Neural cell (in vitro differentiated cells): Measurements from ENCODE around the gene CPOX. TPM values are rescaled to one million over a fixed set of nuclear protein-coding genes. Genes with fewer than 3 reads are reported as not detected.

Experiments
- H2AFZ ChIP-seq: fragments of 200-600, 300-800 bp; sonication (generic), shearing (Covaris generic); 2 replicates; pipeline ENCODE4 v1.6.0; 2014; ENCODE audit warnings: low read depth, mild to moderate bottlenecking, antibody characterized with exemption, low read length, moderate library complexity
- H3F3A ChIP-seq: fragments of 200-600 bp; shearing (Covaris generic); 2 replicates; pipeline ENCODE4 v1.6.1; 2016; ENCODE audit warnings: mild to moderate bottlenecking, moderate library complexity, mixed read lengths, antibody characterized with exemption, low read length; ENCODE audit not compliant: insufficient read depth, poor library complexity, severe bottlenecking
- H3K27ac ChIP-seq: fragments of 200-600, 300-800 bp; sonication (generic), shearing (Covaris generic); 2 replicates; pipeline ENCODE4 v1.5.1; 2014; ENCODE audit warnings: mild to moderate bottlenecking, low read length, moderate library complexity
- H3K27me3 ChIP-seq: fragments of 300-800, 200-600 bp; sonication (generic), shearing (Covaris generic); 2 replicates; pipeline ENCODE4 v1.6.0; 2014; ENCODE audit warnings: mild to moderate bottlenecking, low read depth, low read length, moderate library complexity; ENCODE audit not compliant: insufficient read depth
- H3K36me3 ChIP-seq: fragments of 300-800, 200-600 bp; sonication (generic), shearing (Covaris generic); 2 replicates; pipeline ENCODE4 v1.5.1; 2014; ENCODE audit warnings: mild to moderate bottlenecking, antibody characterized with exemption, low read length, moderate library complexity; ENCODE audit not compliant: insufficient read depth
- H3K4me2 ChIP-seq: fragments of 300-800, 200-600 bp; sonication (generic), shearing (Covaris generic); 2 replicates; pipeline ENCODE4 v1.6.0; 2014; ENCODE audit warnings: mild to moderate bottlenecking, low read length
- H3K4me3 ChIP-seq: fragments of 300-800, 200-600 bp; sonication (generic), shearing (Covaris generic); 2 replicates; pipeline ENCODE4 v1.5.1; 2014; ENCODE audit warnings: mild to moderate bottlenecking, low read length, moderate library complexity
- H3K79me2 ChIP-seq: fragments of 200-600 bp; shearing (Covaris generic); replicated peaks from 2 replicates; pipeline ENCODE4 v1.6.0; 2014; ENCODE audit warnings: mild to moderate bottlenecking, low read length, moderate library complexity; ENCODE audit not compliant: insufficient read depth
- H3K9ac ChIP-seq: fragments of 300-800, 200-600 bp; sonication (generic), shearing (Covaris generic); 2 replicates; pipeline ENCODE4 v1.6.1; 2016; ENCODE audit warnings: mild to moderate bottlenecking, low read length, mixed read lengths
- H3K9me2 ChIP-seq: fragments of 200-600 bp; shearing (Covaris generic); 2 replicates; pipeline ENCODE4 v1.6.1; 2016; ENCODE audit warnings: mild to moderate bottlenecking, low read length, mixed read lengths; ENCODE audit not compliant: insufficient read depth
- H3K9me3 ChIP-seq: fragments of 200-600, 300-800 bp; sonication (generic), shearing (Covaris generic); 2 replicates; pipeline ENCODE4 v1.6.1; 2016; ENCODE audit warnings: mild to moderate bottlenecking, mixed run types, low read length, moderate library complexity, mixed read lengths
- H4K20me1 ChIP-seq: fragments of 200-600 bp; shearing (Covaris generic); 2 replicates; pipeline ENCODE4 v1.6.1; 2016; ENCODE audit warnings: mild to moderate bottlenecking, mixed run types; ENCODE audit not compliant: insufficient read depth
- EP300 ChIP-seq: fragments of 450-650 bp; conservative IDR thresholded peaks from 2 replicates; pipeline ENCODE4 v1.6.1; 2014; ENCODE audit warnings: antibody characterized with exemption, mild to moderate bottlenecking, moderate library complexity; ENCODE audit not compliant: poor library complexity, severe bottlenecking
- EZH2 ChIP-seq: fragments of 200-600, 300-800 bp; shearing (Covaris generic), sonication (generic); IDR thresholded peaks from 2 replicates; pipeline ENCODE4 v1.6.1; 2014; ENCODE audit warnings: antibody characterized with exemption, low read length, borderline replicate concordance, mild to moderate bottlenecking; ENCODE audit not compliant: insufficient read depth, poor library complexity, severe bottlenecking
- MXI1 ChIP-seq: fragments of 450-650 bp; conservative IDR thresholded peaks from 2 replicates; pipeline ENCODE4 v1.6.1; 2014; ENCODE audit warnings: antibody characterized with exemption, mild to moderate bottlenecking; ENCODE audit not compliant: poor library complexity, severe bottlenecking
- POLR2AphosphoS5 ChIP-seq: IDR thresholded peaks from 2 replicates; pipeline ENCODE4 v1.6.1; 2012
- RAD21 ChIP-seq: fragments of 450-650 bp; conservative IDR thresholded peaks from 2 replicates; pipeline ENCODE4 v1.6.1; 2014; ENCODE audit warnings: antibody characterized with exemption, mild to moderate bottlenecking, moderate library complexity
- SMC3 ChIP-seq: fragments of 450-650 bp; conservative IDR thresholded peaks from 2 replicates; pipeline ENCODE4 v1.6.1; 2014; ENCODE audit warnings: antibody characterized with exemption, mild to moderate bottlenecking, moderate library complexity; ENCODE audit not compliant: poor library complexity
- TAF1 ChIP-seq: IDR thresholded peaks from 2 replicates; pipeline ENCODE4 v1.6.1; 2012; ENCODE audit warnings: low read depth
- polyA plus RNA-seq: library from polyadenylated mRNA; depleted of rRNA; stranded (reverse); fragments of >200 nt; gene quantifications from 2 replicates; pipeline ENCODE4 v1.2.3, GENCODE V29; 2014
- TF ChIP-seq, protein P1 (sequence below): IDR thresholded peaks from 2 replicates; pipeline ENCODE4 v1.6.1; 2012; ENCODE audit warnings: borderline replicate concordance
- TF ChIP-seq, protein P2 (sequence below): fragments of 450-650 bp; IDR thresholded peaks from 2 replicates; pipeline ENCODE4 v1.5.1; 2014; ENCODE audit warnings: antibody characterized with exemption, mild to moderate bottlenecking, moderate library complexity; ENCODE audit not compliant: poor library complexity, severe bottlenecking

Gene CPOX
- polyA plus RNA-seq, 1 donor from 2014 or later = 37.4 TPM

DNA sequence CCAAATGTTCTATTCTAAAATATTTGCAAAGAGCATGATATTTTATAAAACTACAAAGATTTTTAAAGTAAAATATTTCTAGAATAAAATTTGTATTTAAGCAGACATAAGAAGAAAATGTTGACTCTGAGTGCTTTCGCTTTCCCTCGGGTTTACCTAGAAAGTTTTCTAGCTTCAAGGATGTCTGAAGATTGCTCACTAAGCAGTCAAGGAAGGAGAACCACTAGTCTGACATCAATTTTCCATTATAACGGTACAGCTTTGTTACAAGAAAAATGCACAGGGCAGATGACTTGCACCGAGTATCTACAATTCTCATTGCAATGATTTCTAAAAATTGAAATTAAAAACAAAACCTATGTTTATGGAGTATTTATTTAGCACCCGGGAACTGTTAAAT lies 47.5 kb downstream of the CPOX start:
- no peak overlapping the region for H2AFZ ChIP-seq
- no peaks in the 10 kb centered on the region for H3K27me3 ChIP-seq
- H4K20me1 ChIP-seq = no peaks in the 10 kb centered on the region
- TF ChIP-seq SMC3 (no peak), TAF1 (no peak), RAD21 (no peak), POLR2AphosphoS5 (no peak), MXI1 (no peak), EP300 (no peak), EZH2 (no peak)
- TF ChIP-seq, protein P1, sequence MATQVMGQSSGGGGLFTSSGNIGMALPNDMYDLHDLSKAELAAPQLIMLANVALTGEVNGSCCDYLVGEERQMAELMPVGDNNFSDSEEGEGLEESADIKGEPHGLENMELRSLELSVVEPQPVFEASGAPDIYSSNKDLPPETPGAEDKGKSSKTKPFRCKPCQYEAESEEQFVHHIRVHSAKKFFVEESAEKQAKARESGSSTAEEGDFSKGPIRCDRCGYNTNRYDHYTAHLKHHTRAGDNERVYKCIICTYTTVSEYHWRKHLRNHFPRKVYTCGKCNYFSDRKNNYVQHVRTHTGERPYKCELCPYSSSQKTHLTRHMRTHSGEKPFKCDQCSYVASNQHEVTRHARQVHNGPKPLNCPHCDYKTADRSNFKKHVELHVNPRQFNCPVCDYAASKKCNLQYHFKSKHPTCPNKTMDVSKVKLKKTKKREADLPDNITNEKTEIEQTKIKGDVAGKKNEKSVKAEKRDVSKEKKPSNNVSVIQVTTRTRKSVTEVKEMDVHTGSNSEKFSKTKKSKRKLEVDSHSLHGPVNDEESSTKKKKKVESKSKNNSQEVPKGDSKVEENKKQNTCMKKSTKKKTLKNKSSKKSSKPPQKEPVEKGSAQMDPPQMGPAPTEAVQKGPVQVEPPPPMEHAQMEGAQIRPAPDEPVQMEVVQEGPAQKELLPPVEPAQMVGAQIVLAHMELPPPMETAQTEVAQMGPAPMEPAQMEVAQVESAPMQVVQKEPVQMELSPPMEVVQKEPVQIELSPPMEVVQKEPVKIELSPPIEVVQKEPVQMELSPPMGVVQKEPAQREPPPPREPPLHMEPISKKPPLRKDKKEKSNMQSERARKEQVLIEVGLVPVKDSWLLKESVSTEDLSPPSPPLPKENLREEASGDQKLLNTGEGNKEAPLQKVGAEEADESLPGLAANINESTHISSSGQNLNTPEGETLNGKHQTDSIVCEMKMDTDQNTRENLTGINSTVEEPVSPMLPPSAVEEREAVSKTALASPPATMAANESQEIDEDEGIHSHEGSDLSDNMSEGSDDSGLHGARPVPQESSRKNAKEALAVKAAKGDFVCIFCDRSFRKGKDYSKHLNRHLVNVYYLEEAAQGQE = no peak
- TF ChIP-seq, protein P2, sequence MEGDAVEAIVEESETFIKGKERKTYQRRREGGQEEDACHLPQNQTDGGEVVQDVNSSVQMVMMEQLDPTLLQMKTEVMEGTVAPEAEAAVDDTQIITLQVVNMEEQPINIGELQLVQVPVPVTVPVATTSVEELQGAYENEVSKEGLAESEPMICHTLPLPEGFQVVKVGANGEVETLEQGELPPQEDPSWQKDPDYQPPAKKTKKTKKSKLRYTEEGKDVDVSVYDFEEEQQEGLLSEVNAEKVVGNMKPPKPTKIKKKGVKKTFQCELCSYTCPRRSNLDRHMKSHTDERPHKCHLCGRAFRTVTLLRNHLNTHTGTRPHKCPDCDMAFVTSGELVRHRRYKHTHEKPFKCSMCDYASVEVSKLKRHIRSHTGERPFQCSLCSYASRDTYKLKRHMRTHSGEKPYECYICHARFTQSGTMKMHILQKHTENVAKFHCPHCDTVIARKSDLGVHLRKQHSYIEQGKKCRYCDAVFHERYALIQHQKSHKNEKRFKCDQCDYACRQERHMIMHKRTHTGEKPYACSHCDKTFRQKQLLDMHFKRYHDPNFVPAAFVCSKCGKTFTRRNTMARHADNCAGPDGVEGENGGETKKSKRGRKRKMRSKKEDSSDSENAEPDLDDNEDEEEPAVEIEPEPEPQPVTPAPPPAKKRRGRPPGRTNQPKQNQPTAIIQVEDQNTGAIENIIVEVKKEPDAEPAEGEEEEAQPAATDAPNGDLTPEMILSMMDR = no peak
- no peak overlapping the region for H3K9ac ChIP-seq
- H3K36me3 ChIP-seq = no peaks in the 10 kb centered on the region
- H3K9me3 ChIP-seq = no peaks in the 10 kb centered on the region
- no peaks in the 10 kb centered on the region for H3F3A ChIP-seq
- no peaks in the 10 kb centered on the region for H3K9me2 ChIP-seq
- no peak overlapping the region for H3K27ac ChIP-seq
- H3K4me2 ChIP-seq = no peak overlapping the region
- no peaks in the 10 kb centered on the region for H3K79me2 ChIP-seq
- H3K4me3 ChIP-seq = no peak overlapping the region

DNA sequence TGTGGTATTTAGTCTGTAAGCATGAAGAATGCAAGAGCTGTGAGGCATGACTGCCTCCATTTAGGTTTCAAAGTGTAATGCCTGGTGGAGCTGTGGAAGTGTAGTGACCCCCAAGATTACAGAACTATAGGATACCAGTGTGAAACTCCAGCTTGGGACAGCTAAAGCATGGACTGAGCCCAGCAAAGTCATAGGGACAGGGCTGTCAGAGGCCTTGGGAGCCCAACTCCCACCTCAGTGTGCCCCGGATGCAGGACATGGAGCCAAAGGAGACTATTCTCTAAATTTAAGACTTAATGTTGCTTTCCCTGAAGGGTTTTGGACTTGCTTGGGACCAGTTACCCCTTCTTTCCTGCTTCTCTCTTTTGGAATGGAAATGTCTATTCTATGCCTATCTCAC lies 50.8 kb downstream of the CPOX start:
- no peak overlapping the region for H3K27ac ChIP-seq
- no peak overlapping the region for H3K4me2 ChIP-seq
- H3K36me3 ChIP-seq = no peaks in the 10 kb centered on the region
- no peaks in the 10 kb centered on the region for H3F3A ChIP-seq
- no peak overlapping the region for H3K4me3 ChIP-seq
- TF ChIP-seq SMC3 = no peak
- H3K79me2 ChIP-seq = no peaks in the 10 kb centered on the region
- no peak overlapping the region for H3K9ac ChIP-seq
- H3K27me3 ChIP-seq = no peaks in the 10 kb centered on the region
- H3K9me3 ChIP-seq = no peaks in the 10 kb centered on the region
- H2AFZ ChIP-seq = no peak overlapping the region
- no peaks in the 10 kb centered on the region for H4K20me1 ChIP-seq
- no peaks in the 10 kb centered on the region for H3K9me2 ChIP-seq

DNA sequence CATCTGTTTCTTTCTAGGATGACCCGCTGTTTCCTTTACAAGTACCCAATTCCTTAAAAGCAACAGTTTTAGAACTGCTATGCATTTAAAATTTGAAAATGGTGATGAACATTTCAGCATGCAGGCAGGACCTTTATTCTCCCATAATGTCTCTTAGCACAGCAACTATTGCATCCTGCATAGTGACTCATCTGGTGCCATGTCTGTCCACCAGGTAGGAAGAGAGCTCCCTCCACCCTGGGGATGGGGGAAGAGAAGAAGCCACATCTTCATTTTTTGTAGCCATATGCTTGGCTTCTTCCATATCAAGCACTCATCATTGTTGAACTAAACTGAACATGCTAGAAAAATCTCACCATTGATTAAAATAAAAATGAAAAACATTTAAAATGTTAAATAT lies 51.7 kb downstream of the CPOX start:
- Histone ChIP-seq H3K27me3 (no peaks in the 10 kb centered on the region), H3F3A (no peaks in the 10 kb centered on the region), H3K9ac (no peak overlapping the region), H3K4me2 (no peak overlapping the region), H4K20me1 (no peaks in the 10 kb centered on the region), H3K4me3 (no peak overlapping the region), H2AFZ (no peak overlapping the region), H3K79me2 (no peaks in the 10 kb centered on the region), H3K9me3 (no peaks in the 10 kb centered on the region), H3K36me3 (no peaks in the 10 kb centered on the region), H3K9me2 (no peaks in the 10 kb centered on the region), H3K27ac (no peak overlapping the region)
- TF ChIP-seq RAD21 = no peak
- TF ChIP-seq EP300 = no peak
- no peak for TF ChIP-seq MXI1
- TF ChIP-seq, protein P2 = no peak
- no peak for TF ChIP-seq POLR2AphosphoS5
- TF ChIP-seq EZH2 = no peak
- TF ChIP-seq, protein P1 = no peak
- TF ChIP-seq SMC3 = no peak
